ENCODE measurements around the gene MYG1.
"Not testable (repeated sequence)": the region's sequence is repeated elsewhere in the genome, so short reads cannot be mapped to it uniquely, and the experiment has no call there.

Gene MYG1

GRCh38 chr12:53295070-53295890, 4.2 kb upstream of the MYG1 start, which contains the start of gene PFDN5:
TSS of gene PFDN5 (plus strand) at chr12:53295542. CDS start at chr12:53295568, 26 bp downstream.
- TF ChIP-seq CTCF (IDR thresholded peaks at IDR 0.05; ENCODE audit: control insufficient read depth, insufficient read depth, low read depth, low read length, missing control alignments): no peak
- peak; percentile 67 for DNase-seq (ENCODE audit: low read depth)

GRCh38 chr12:53295891-53296219, 3.6 kb upstream of the MYG1 start:
- TF ChIP-seq CTCF (IDR thresholded peaks at IDR 0.05; ENCODE audit: control insufficient read depth, insufficient read depth, low read depth, low read length, missing control alignments): no peak
- no peak for DNase-seq (ENCODE audit: low read depth)
- peak overlapping the region; percentile 93 for H3K4me3 ChIP-seq (ENCODE audit: control insufficient read depth, low read depth, low read length)

More at GRCh38 chr12:53295070-53295890, 4.2 kb upstream of the MYG1 start, which contains the start of gene PFDN5:
- peak within 1 kb of the TSS; percentile 93 for H3K4me3 ChIP-seq (ENCODE audit: control insufficient read depth, low read depth, low read length)

- H3K4me3 ChIP-seq (ENCODE audit: control insufficient read depth, low read depth, low read length); DNase-seq (ENCODE audit: low read depth): not testable (repeated sequence)
These were observed 2.4 kb upstream of the MYG1 start for GRCh38 chr12:53297106-53297505.

- no peak overlapping the region for H3K4me3 ChIP-seq (ENCODE audit: control insufficient read depth, low read depth, low read length)
- peak; percentile 75 for DNase-seq (ENCODE audit: low read depth)
- TF ChIP-seq CTCF (IDR thresholded peaks at IDR 0.05; ENCODE audit: control insufficient read depth, insufficient read depth, low read depth, low read length, missing control alignments): no peak
These were observed 1.3 kb upstream of the MYG1 start for GRCh38 chr12:53298164-53298563.

GRCh38 chr12:53299101-53299453, 418 bp upstream of the MYG1 start:
- no peak for TF ChIP-seq CTCF (IDR thresholded peaks at IDR 0.05; ENCODE audit: control insufficient read depth, insufficient read depth, low read depth, low read length, missing control alignments)
- H3K4me3 ChIP-seq (ENCODE audit: control insufficient read depth, low read depth, low read length): peak overlapping the region; percentile 89
- no peak for DNase-seq (ENCODE audit: low read depth)

- H3K4me3 ChIP-seq (ENCODE audit: control insufficient read depth, low read depth, low read length): peak overlapping the region; percentile 89
- no peak for DNase-seq (ENCODE audit: low read depth)
- no peak for TF ChIP-seq CTCF (IDR thresholded peaks at IDR 0.05; ENCODE audit: control insufficient read depth, insufficient read depth, low read depth, low read length, missing control alignments)
These were observed 692 bp downstream of the MYG1 start for GRCh38 chr12:53300187-53300586.

GRCh38 chr12:53302903-53303302, 3.4 kb downstream of the MYG1 start:
- no peak for DNase-seq (ENCODE audit: low read depth)
- H3K4me3 ChIP-seq (ENCODE audit: control insufficient read depth, low read depth, low read length): no peak overlapping the region
- no peak for TF ChIP-seq CTCF (IDR thresholded peaks at IDR 0.05; ENCODE audit: control insufficient read depth, insufficient read depth, low read depth, low read length, missing control alignments)

Data from AG09309 (cell line).